Measurements from ENCODE around the gene OLFML2B.

GRCh38 chr1:162023181-162023546 is 505 bp downstream of the OLFML2B start:
- TF ChIP-seq, protein P1, sequence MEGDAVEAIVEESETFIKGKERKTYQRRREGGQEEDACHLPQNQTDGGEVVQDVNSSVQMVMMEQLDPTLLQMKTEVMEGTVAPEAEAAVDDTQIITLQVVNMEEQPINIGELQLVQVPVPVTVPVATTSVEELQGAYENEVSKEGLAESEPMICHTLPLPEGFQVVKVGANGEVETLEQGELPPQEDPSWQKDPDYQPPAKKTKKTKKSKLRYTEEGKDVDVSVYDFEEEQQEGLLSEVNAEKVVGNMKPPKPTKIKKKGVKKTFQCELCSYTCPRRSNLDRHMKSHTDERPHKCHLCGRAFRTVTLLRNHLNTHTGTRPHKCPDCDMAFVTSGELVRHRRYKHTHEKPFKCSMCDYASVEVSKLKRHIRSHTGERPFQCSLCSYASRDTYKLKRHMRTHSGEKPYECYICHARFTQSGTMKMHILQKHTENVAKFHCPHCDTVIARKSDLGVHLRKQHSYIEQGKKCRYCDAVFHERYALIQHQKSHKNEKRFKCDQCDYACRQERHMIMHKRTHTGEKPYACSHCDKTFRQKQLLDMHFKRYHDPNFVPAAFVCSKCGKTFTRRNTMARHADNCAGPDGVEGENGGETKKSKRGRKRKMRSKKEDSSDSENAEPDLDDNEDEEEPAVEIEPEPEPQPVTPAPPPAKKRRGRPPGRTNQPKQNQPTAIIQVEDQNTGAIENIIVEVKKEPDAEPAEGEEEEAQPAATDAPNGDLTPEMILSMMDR (conservative IDR thresholded peaks at IDR 0.05; ENCODE audit: low read length): no peak
- TF ChIP-seq EZH2phosphoT487 (IDR thresholded peaks at IDR 0.05; ENCODE audit: borderline replicate concordance): no peak

Measured in Loucy (cell line).